ENCODE measurements around the gene COL17A1.

COL17A1 gene

GRCh38 chr10:104109908-104110662 is 24.4 kb upstream of the COL17A1 start:
- Mint-ChIP-seq H3K9me3 (no peaks in the 10 kb centered on the region), H3K36me3 (no peaks in the 10 kb centered on the region), H3K27me3 (peaks cover 8% of the 10 kb centered on the region), H3K27ac (no peak overlapping the region), H3K4me3 (no peak overlapping the region), H3K4me1 (peaks cover 4% of the 10 kb centered on the region)
- no peak for DNase-seq
- CTCF ChIA-PET: interaction anchor here (1.1 to 1.5 kb wide), 2 partner anchors 12 to 14 kb away, joined by 3 to 4 read pairs; partner anchors contain the start of gene SFR1

GRCh38 chr10:104104926-104105325 is 19.2 kb upstream of the COL17A1 start:
- no peak for DNase-seq
- Mint-ChIP-seq H3K36me3 (no peaks in the 10 kb centered on the region), H3K9me3 (no peaks in the 10 kb centered on the region), H3K27ac (no peak overlapping the region), H3K4me1 (no peaks in the 10 kb centered on the region), H3K27me3 (peaks cover 16% of the 10 kb centered on the region), H3K4me3 (no peak overlapping the region)
- CTCF ChIA-PET: no interaction called here

- CTCF ChIA-PET: no interaction called here
- Mint-ChIP-seq H3K27me3 (peaks cover 16% of the 10 kb centered on the region), H3K9me3 (no peaks in the 10 kb centered on the region), H3K4me1 (no peaks in the 10 kb centered on the region), H3K36me3 (no peaks in the 10 kb centered on the region), H3K4me3 (no peak overlapping the region), H3K27ac (no peak overlapping the region)
- DNase-seq: no peak
These were observed 18.7 kb upstream of the COL17A1 start for GRCh38 chr10:104104418-104104817.

GRCh38 chr10:104103956-104104355 is 18.3 kb upstream of the COL17A1 start:
- peaks cover 16% of the 10 kb centered on the region for H3K27me3 Mint-ChIP-seq
- H3K27ac Mint-ChIP-seq: no peak overlapping the region
- H3K36me3 Mint-ChIP-seq: no peaks in the 10 kb centered on the region
- H3K4me1 Mint-ChIP-seq: no peaks in the 10 kb centered on the region
- H3K9me3 Mint-ChIP-seq: no peaks in the 10 kb centered on the region
- CTCF ChIA-PET: no interaction called here
- H3K4me3 Mint-ChIP-seq: no peak overlapping the region
- no peak for DNase-seq

GRCh38 chr10:104101902-104102301 is 16.2 kb upstream of the COL17A1 start:
- H3K27ac Mint-ChIP-seq: no peak overlapping the region
- H3K27me3 Mint-ChIP-seq: peaks cover 16% of the 10 kb centered on the region
- no peaks in the 10 kb centered on the region for H3K4me1 Mint-ChIP-seq
- H3K4me3 Mint-ChIP-seq: no peak overlapping the region
- H3K9me3 Mint-ChIP-seq: no peaks in the 10 kb centered on the region
- CTCF ChIA-PET: no interaction called here
- no peak for DNase-seq
- H3K36me3 Mint-ChIP-seq: no peaks in the 10 kb centered on the region

- Mint-ChIP-seq H3K36me3 (no peaks in the 10 kb centered on the region), H3K4me1 (no peaks in the 10 kb centered on the region), H3K27me3 (peaks cover 16% of the 10 kb centered on the region), H3K9me3 (peaks cover 3% of the 10 kb centered on the region), H3K27ac (no peak overlapping the region), H3K4me3 (no peak overlapping the region)
- no peak for DNase-seq
- CTCF ChIA-PET: no interaction called here
These were observed 15.1 kb upstream of the COL17A1 start for GRCh38 chr10:104100795-104101194.

GRCh38 chr10:104099941-104100340 is 14.3 kb upstream of the COL17A1 start:
- H3K4me1 Mint-ChIP-seq: no peaks in the 10 kb centered on the region
- peaks cover 3% of the 10 kb centered on the region for H3K9me3 Mint-ChIP-seq
- CTCF ChIA-PET: interaction anchor here (1.1 kb wide), 1 partner anchor 8 kb away, joined by 5 read pairs; no protein-coding TSS in a partner anchor
- DNase-seq: no peak
- H3K4me3 Mint-ChIP-seq: no peak overlapping the region
- peaks cover 16% of the 10 kb centered on the region for H3K27me3 Mint-ChIP-seq
- H3K36me3 Mint-ChIP-seq: no peaks in the 10 kb centered on the region
- H3K27ac Mint-ChIP-seq: no peak overlapping the region

- Mint-ChIP-seq H3K27ac (no peak overlapping the region), H3K9me3 (peaks cover 3% of the 10 kb centered on the region), H3K4me3 (no peak overlapping the region), H3K4me1 (no peaks in the 10 kb centered on the region), H3K27me3 (peaks cover 16% of the 10 kb centered on the region), H3K36me3 (no peaks in the 10 kb centered on the region)
- CTCF ChIA-PET: interaction anchor here (1.1 kb wide), 1 partner anchor 8 kb away, joined by 5 read pairs; no protein-coding TSS in a partner anchor
- no peak for DNase-seq
These were observed 13.6 kb upstream of the COL17A1 start for GRCh38 chr10:104099269-104099668.

- H3K27me3 Mint-ChIP-seq: peaks cover 16% of the 10 kb centered on the region
- no peaks in the 10 kb centered on the region for H3K36me3 Mint-ChIP-seq
- H3K27ac Mint-ChIP-seq: no peak overlapping the region
- CTCF ChIA-PET: no interaction called here
- H3K9me3 Mint-ChIP-seq: peaks cover 3% of the 10 kb centered on the region
- no peak overlapping the region for H3K4me3 Mint-ChIP-seq
- DNase-seq: no peak
- H3K4me1 Mint-ChIP-seq: no peaks in the 10 kb centered on the region
These were observed 12.8 kb upstream of the COL17A1 start for GRCh38 chr10:104098358-104098925.

- Mint-ChIP-seq H3K9me3 (peaks cover 3% of the 10 kb centered on the region), H3K36me3 (no peaks in the 10 kb centered on the region), H3K27me3 (peaks cover 8% of the 10 kb centered on the region), H3K4me1 (no peaks in the 10 kb centered on the region), H3K4me3 (no peak overlapping the region), H3K27ac (no peak overlapping the region)
- CTCF ChIA-PET: no interaction called here
- DNase-seq: no peak
These were observed 11.0 kb upstream of the COL17A1 start for GRCh38 chr10:104096692-104097091.

- H3K4me1 Mint-ChIP-seq: no peaks in the 10 kb centered on the region
- peaks cover 4% of the 10 kb centered on the region for H3K27me3 Mint-ChIP-seq
- no peak overlapping the region for H3K4me3 Mint-ChIP-seq
- no peak for DNase-seq
- no peaks in the 10 kb centered on the region for H3K36me3 Mint-ChIP-seq
- no peak overlapping the region for H3K27ac Mint-ChIP-seq
- CTCF ChIA-PET: no interaction called here
- H3K9me3 Mint-ChIP-seq: peaks cover 3% of the 10 kb centered on the region
These were observed 7.1 kb upstream of the COL17A1 start for GRCh38 chr10:104092749-104093148.

- no peak overlapping the region for H3K4me3 Mint-ChIP-seq
- no peaks in the 10 kb centered on the region for H3K4me1 Mint-ChIP-seq
- H3K36me3 Mint-ChIP-seq: no peaks in the 10 kb centered on the region
- CTCF ChIA-PET: no interaction called here
- H3K9me3 Mint-ChIP-seq: no peaks in the 10 kb centered on the region
- H3K27me3 Mint-ChIP-seq: peaks cover 7% of the 10 kb centered on the region
- H3K27ac Mint-ChIP-seq: no peak overlapping the region
- no peak for DNase-seq
These were observed 4.9 kb upstream of the COL17A1 start for GRCh38 chr10:104090611-104091010.

- Mint-ChIP-seq H3K4me3 (no peak overlapping the region), H3K27ac (no peak overlapping the region), H3K9me3 (no peaks in the 10 kb centered on the region), H3K36me3 (no peaks in the 10 kb centered on the region), H3K27me3 (peaks cover 7% of the 10 kb centered on the region), H3K4me1 (no peaks in the 10 kb centered on the region)
- DNase-seq: no peak
- CTCF ChIA-PET: no interaction called here
These were observed 3.9 kb upstream of the COL17A1 start for GRCh38 chr10:104089621-104090020.

GRCh38 chr10:104088239-104088638 is 2.6 kb upstream of the COL17A1 start:
- Mint-ChIP-seq H3K36me3 (no peaks in the 10 kb centered on the region), H3K4me3 (no peak overlapping the region), H3K4me1 (no peaks in the 10 kb centered on the region), H3K9me3 (no peaks in the 10 kb centered on the region), H3K27ac (no peak overlapping the region), H3K27me3 (peaks cover 7% of the 10 kb centered on the region)
- DNase-seq: no peak
- CTCF ChIA-PET: no interaction called here

GRCh38 chr10:104084482-104085142 is 1.1 kb downstream of the COL17A1 start:
- Mint-ChIP-seq H3K27ac (no peak overlapping the region), H3K4me3 (no peak overlapping the region), H3K9me3 (no peaks in the 10 kb centered on the region), H3K27me3 (peaks cover 8% of the 10 kb centered on the region), H3K4me1 (no peaks in the 10 kb centered on the region), H3K36me3 (no peaks in the 10 kb centered on the region)
- CTCF ChIA-PET: no interaction called here
- no peak for DNase-seq

All from activated naive CD4-positive, alpha-beta T cell treated with anti-CD3 and anti-CD28 coated beads, Interleukin-2, amount 10 ng/mL, durations not matched to agents 7 days and 5 days (primary cell).